ENCODE measurements around the gene MTFP1. TPM values are rescaled to one million over a fixed set of nuclear protein-coding genes. Genes with fewer than 3 reads are reported as not detected.

The MTFP1 gene
- total and polyA plus RNA-seq, 2 of the 4 experiments (the other 2 are of a cell fraction), result 7.3 to 7.7 TPM

GRCh38 chr22:30452861-30453260 is 27.3 kb downstream of the MTFP1 start:
- Histone ChIP-seq H2AK9ac (replicated peaks; ENCODE audit: low read depth, low read length, poor library complexity) (no peak overlapping the region), H2BK120ac (ENCODE audit: low read depth, low read length) (no peak overlapping the region), H3K36me3 (ENCODE audit: control insufficient read depth, insufficient read depth, low read length) (no peaks in the 10 kb centered on the region), H2BK15ac (ENCODE audit: low read depth, low read length) (no peak overlapping the region), H3K79me1 (ENCODE audit: low read depth in 1 of 2, low read length in 2 of 2) (no peaks in the 10 kb centered on the region), H2AK5ac (ENCODE audit: low read depth, low read length) (no peak overlapping the region), H3K9me1 (ENCODE audit: insufficient read depth, low read length) (no peaks in the 10 kb centered on the region), H2BK5ac (ENCODE audit: low read depth, low read length, poor library complexity, severe bottlenecking) (no peak overlapping the region), H3K9ac (ENCODE audit: low read depth, low read length) (no peak overlapping the region), H4K5ac (ENCODE audit: low read depth, low read length) (no peak overlapping the region), H2BK20ac (ENCODE audit: low read depth, low read length) (no peak overlapping the region), H4K8ac (ENCODE audit: low read depth in 2 of 2, low read length in 2 of 2) (no peak overlapping the region), H3K4me3 (ENCODE audit: insufficient read depth, low read depth, low read length) (no peak overlapping the region), H3K4me1 (ENCODE audit: control insufficient read depth, insufficient read depth, low read length) (no peaks in the 10 kb centered on the region), H2AFZ (replicated peaks; ENCODE audit: low read length, poor library complexity) (no peak overlapping the region), H3K23ac (ENCODE audit: low read depth, low read length) (no peak overlapping the region), H3K4ac (ENCODE audit: low read depth, low read length) (no peak overlapping the region), H3K18ac (ENCODE audit: low read depth, low read length) (no peak overlapping the region), H3K14ac (replicated peaks; ENCODE audit: low read depth, low read length) (no peak overlapping the region), H3K9me3 (ENCODE audit: control insufficient read depth, insufficient read depth, low read length) (no peaks in the 10 kb centered on the region), H3K27ac (ENCODE audit: insufficient read depth, low read length) (no peak overlapping the region), H4K20me1 (ENCODE audit: insufficient read depth, low read length) (no peaks in the 10 kb centered on the region), H3K4me2 (ENCODE audit: low read depth, low read length) (no peak overlapping the region), H3K56ac (ENCODE audit: extremely low read depth, insufficient read depth, low read length) (no peak overlapping the region), H4K91ac (ENCODE audit: insufficient read depth, low read depth, low read length) (no peak overlapping the region), H3K27me3 (ENCODE audit: control insufficient read depth, insufficient read depth, low read length) (peaks cover 32% of the 10 kb centered on the region)
- in situ Hi-C loops (cut with MboI; ENCODE audit: low sequenced_read_pairs), result no loop called here
- intact Hi-C loops (cut with micrococcal nuclease), result no loop called here
- ChIA-PET CTCF (no interaction called here), POLR2A (ENCODE audit: unreplicated experiment) (no interaction called here)
- ATAC-seq (ENCODE audit: low read depth) (no peak), DNase-seq (no peak)
- BruUV-seq (replicated peaks), result no TSS peak
- TF ChIP-seq CHD1 (IDR thresholded peaks at IDR 0.05; ENCODE audit: low read depth, low read length), result no peak
- TF ChIP-seq POLR2A (IDR thresholded peaks at IDR 0.05; ENCODE audit: low read depth, low read length), result no peak
- TF ChIP-seq NFE2L2 (IDR thresholded peaks at IDR 0.05; ENCODE audit: low read depth, low read length), result no peak
- no peak for TF ChIP-seq MXI1 (IDR thresholded peaks at IDR 0.05; ENCODE audit: borderline replicate concordance, low read depth, low read length)
- no peak for TF ChIP-seq RFX5 (IDR thresholded peaks at IDR 0.05; ENCODE audit: low read depth, low read length)
- TF ChIP-seq BHLHE40 (IDR thresholded peaks at IDR 0.05; ENCODE audit: low read depth, low read length), result no peak
- no peak for TF ChIP-seq CEBPB (IDR thresholded peaks at IDR 0.05; ENCODE audit: low read depth, low read length)
- TF ChIP-seq CTCF (conservative IDR thresholded peaks at IDR 0.05; ENCODE audit: low read depth, low read length), result no peak
- TF ChIP-seq FOS (IDR thresholded peaks at IDR 0.05; ENCODE audit: low read depth, low read length), result no peak
- TF ChIP-seq RCOR1 (IDR thresholded peaks at IDR 0.05; ENCODE audit: insufficient replicate concordance, low read length), result no peak
- no peak for TF ChIP-seq ELK1 (IDR thresholded peaks at IDR 0.05; ENCODE audit: borderline replicate concordance, low read depth, low read length)
- no CpG with 5 or more reads among the region's 6 CpGs for WGBS, 2 experiments (ENCODE audit: extremely low coverage in 2 of 2, insufficient read length in 1 of 2)
- dilution Hi-C loops (cut with HindIII; ENCODE audit: low sequenced_read_pairs, unreplicated experiment), result no loop called here
